H1 (cell line): ENCODE data around the gene AGBL1. TPM values are rescaled to one million over a fixed set of nuclear protein-coding genes. Genes with fewer than 3 reads are reported as not detected.

Experiments used
- CTCF ChIA-PET: fragments of 300-600 bp; sonication (Branson Sonifier 250); formaldehyde crosslinking; loops from one replicate; lab custom pipeline; 2021; ENCODE audit not compliant: partially characterized antibody; lab: Charles Lee
- POLR2A ChIA-PET: fragments of 300-600 bp; sonication (Branson Sonifier 250); formaldehyde crosslinking; loops from one replicate; lab custom pipeline; 2021; ENCODE audit warnings: inconsistent platforms; ENCODE audit not compliant: partially characterized antibody; lab: Charles Lee
- DNase-seq, 2 experiments: peaks; one replicate each; pipeline versions ENCODE4 v3.0.0 to v3.0.0-alpha.2; 2010 to 2022; ENCODE audit warnings: low spot score in 2 of 2, low read depth in 1 of 2, mixed read lengths in 1 of 2
- FAIRE-seq: peaks from 2 replicates; lab custom pipeline; 2011; peaks lifted over from hg19 to GRCh38; lab: Jason Lieb, UNC
- H2AFZ ChIP-seq: 2 replicates; pipeline ENCODE4 v1.8.1; 2012; ENCODE audit warnings: low read length, inconsistent platforms
- H2AK5ac ChIP-seq: 2 replicates; pipeline ENCODE4 v1.6.1; 2013; ENCODE audit warnings: low read depth, low read length
- H2BK120ac ChIP-seq: replicated peaks from 2 replicates; pipeline ENCODE3; 2013; ENCODE audit warnings: low read depth, low read length, inconsistent platforms
- H2BK12ac ChIP-seq: 2 replicates; pipeline ENCODE4 v1.6.1; 2013; ENCODE audit warnings: low read depth, low read length
- H2BK15ac ChIP-seq: 2 replicates; pipeline ENCODE4 v1.6.1; 2013; ENCODE audit warnings: low read length
- H2BK20ac ChIP-seq: 2 replicates; pipeline ENCODE4 v1.6.1; 2013; ENCODE audit warnings: low read length
- H2BK5ac ChIP-seq: 2 replicates; pipeline ENCODE4 v1.6.1; 2013; ENCODE audit warnings: low read depth, low read length
- H3K14ac ChIP-seq: 2 replicates; pipeline ENCODE4 v1.6.1; 2013; ENCODE audit warnings: inconsistent platforms; ENCODE audit not compliant: insufficient read length
- H3K18ac ChIP-seq: 2 replicates; pipeline ENCODE4 v1.6.1; 2013; ENCODE audit warnings: low read length; ENCODE audit errors: extremely low read depth
- H3K23ac ChIP-seq: 2 replicates; pipeline ENCODE4 v1.6.1; 2013; ENCODE audit warnings: inconsistent platforms; ENCODE audit not compliant: insufficient read length
- H3K23me2 ChIP-seq: 2 replicates; pipeline ENCODE4 v1.6.1; 2013; ENCODE audit warnings: low read depth, low read length
- H3K27ac ChIP-seq: 2 replicates; pipeline ENCODE4 v1.6.1; 2011; ENCODE audit warnings: low read depth, low read length, inconsistent platforms
- H3K27me3 ChIP-seq, 4 experiments: replicated peaks in 1 of 4; 1 replicate in 1 of 4; 2 replicates in 3 of 4; pipeline versions ENCODE4 v1.6.1 to v1.8.1; 2011 to 2013; ENCODE audit warnings: low read length in 3 of 4, mild to moderate bottlenecking in 3 of 4, inconsistent platforms in 2 of 4, mixed read lengths in 2 of 4, moderate library complexity in 1 of 4; ENCODE audit not compliant: control insufficient read depth in 3 of 4, insufficient read depth in 3 of 4; ENCODE audit errors: extremely low read depth in 1 of 4
- H3K36me3 ChIP-seq, 4 experiments: 2 replicates each; pipeline versions ENCODE4 v1.6.1 to v1.8.1; 2011 to 2013; ENCODE audit warnings: mild to moderate bottlenecking in 4 of 4, low read length in 3 of 4, moderate library complexity in 2 of 4, control low read depth in 1 of 4, inconsistent platforms in 1 of 4; ENCODE audit not compliant: insufficient read depth in 4 of 4, control insufficient read depth in 2 of 4
- H3K4ac ChIP-seq: replicated peaks from 2 replicates; pipeline ENCODE3; 2013; ENCODE audit warnings: low read length, low read depth, mixed read lengths, inconsistent platforms; ENCODE audit not compliant: insufficient read length
- H3K4me1 ChIP-seq, 4 experiments: replicated peaks in 1 of 4; 1 replicate in 1 of 4; 2 replicates in 3 of 4; pipeline versions ENCODE4 v1.6.1 to v1.8.1; 2011 to 2013; ENCODE audit warnings: low read length in 3 of 4, inconsistent platforms in 2 of 4, mixed read lengths in 1 of 4; ENCODE audit not compliant: insufficient read depth in 4 of 4, control insufficient read depth in 3 of 4
- H3K4me2 ChIP-seq, 2 experiments: 2 replicates each; pipeline versions ENCODE4 v1.6.1 to v1.8.1; 2011 to 2013; ENCODE audit warnings: low read depth in 2 of 2, low read length in 2 of 2, control low read depth in 1 of 2, inconsistent platforms in 1 of 2, mild to moderate bottlenecking in 1 of 2; ENCODE audit not compliant: insufficient read depth in 1 of 2
- H3K4me3 ChIP-seq, 4 experiments: fragments of 200-600, 300-600 bp in 1 of 4; sonication (generic), shearing (Covaris generic), sonication (Bioruptor Twin) in 1 of 4; 2 replicates each; pipeline versions ENCODE4 v1.5.1 to v1.8.1; 2011 to 2016; ENCODE audit warnings: low read length in 4 of 4, low read depth in 3 of 4, control low read depth in 2 of 4, inconsistent platforms in 2 of 4, mild to moderate bottlenecking in 2 of 4, mixed read lengths in 1 of 4, moderate library complexity in 1 of 4; ENCODE audit not compliant: insufficient read depth in 2 of 4; ENCODE audit errors: extremely low read depth in 1 of 4
- H3K56ac ChIP-seq: replicated peaks from 2 replicates; pipeline ENCODE3; 2013; ENCODE audit warnings: low read depth, mild to moderate bottlenecking, mixed read lengths, low read length, inconsistent platforms; ENCODE audit not compliant: insufficient read length
- H3K79me1 ChIP-seq: 2 replicates; pipeline ENCODE4 v1.6.1; 2013; ENCODE audit warnings: low read depth, low read length, control low read depth
- H3K79me2 ChIP-seq, 2 experiments: 2 replicates each; pipeline versions ENCODE4 v1.6.1 to v1.8.1; 2012 to 2013; ENCODE audit warnings: low read length in 2 of 2, mild to moderate bottlenecking in 2 of 2, inconsistent platforms in 1 of 2; ENCODE audit not compliant: insufficient read depth in 2 of 2, control insufficient read depth in 1 of 2
- H3K9ac ChIP-seq, 4 experiments: replicated peaks in 1 of 4; 1 replicate in 1 of 4; 2 replicates in 3 of 4; pipeline versions ENCODE4 v1.6.1 to v1.8.1; 2011 to 2013; ENCODE audit warnings: low read depth in 3 of 4, low read length in 3 of 4, control low read depth in 2 of 4, mild to moderate bottlenecking in 2 of 4, moderate library complexity in 2 of 4, inconsistent platforms in 1 of 4; ENCODE audit errors: extremely low read depth in 1 of 4
- H3K9me3 ChIP-seq, 2 experiments: 2 replicates each; pipeline versions ENCODE4 v1.6.1 to v1.8.1; 2012 to 2013; ENCODE audit warnings: mild to moderate bottlenecking in 2 of 2, moderate library complexity in 2 of 2, control low read depth in 1 of 2, inconsistent platforms in 1 of 2, low read depth in 1 of 2, low read length in 1 of 2, mixed read lengths in 1 of 2; ENCODE audit not compliant: insufficient read depth in 2 of 2
- H4K20me1 ChIP-seq, 2 experiments: replicated peaks in 1 of 2; 2 replicates each; pipeline versions ENCODE3 to v1.8.1; 2011 to 2013; ENCODE audit warnings: inconsistent platforms in 2 of 2, low read length in 2 of 2, mild to moderate bottlenecking in 1 of 2; ENCODE audit not compliant: insufficient read depth in 2 of 2, control insufficient read depth in 1 of 2
- H4K5ac ChIP-seq: 2 replicates; pipeline ENCODE4 v1.6.1; 2013; ENCODE audit warnings: low read length, low read depth, mixed read lengths, inconsistent platforms; ENCODE audit not compliant: insufficient read length
- H4K8ac ChIP-seq: 2 replicates; pipeline ENCODE4 v1.8.0; 2013; ENCODE audit warnings: mild to moderate bottlenecking, moderate library complexity, low read length, inconsistent platforms; ENCODE audit not compliant: insufficient read depth; ENCODE audit errors: extremely low read depth
- H4K91ac ChIP-seq: replicated peaks from 2 replicates; pipeline ENCODE3; 2013; ENCODE audit warnings: low read length, mixed read lengths, inconsistent platforms; ENCODE audit not compliant: insufficient read length
- POU5F1 ChIP-seq: IDR thresholded peaks from 2 replicates; pipeline ENCODE4 v1.6.1; 2011; ENCODE audit warnings: low read depth, mild to moderate bottlenecking, low read length, moderate library complexity
- TAF1 ChIP-seq: IDR thresholded peaks from 2 replicates; pipeline ENCODE4 v1.6.1; 2011; ENCODE audit warnings: mild to moderate bottlenecking, low read depth, low read length
- WGBS, 2 experiments: shearing (Covaris generic) in 1 of 2; methylation state at CpG; one replicate each; pipeline versions ENCODE4 v1.1.6 to v1.1.7; 2013 to 2015; ENCODE audit warnings: low lambda C conversion rate in 2 of 2, mixed read lengths in 2 of 2, inconsistent platforms in 1 of 2, low coverage in 1 of 2, missing lambda C conversion rate in 1 of 2; ENCODE audit not compliant: insufficient replicate concordance in 2 of 2, insufficient coverage in 1 of 2, insufficient read length in 1 of 2; ENCODE audit errors: extremely low coverage in 1 of 2, missing lambda C conversion rate in 1 of 2; 5-methylcytosine and 5-hydroxymethylcytosine counted together
- polyA plus RNA-seq, 7 experiments: library from polyadenylated mRNA; depleted of rRNA in 3 of 7; stranded (reverse) in 5 of 7; unstranded in 2 of 7; fragments of >200 nt in 5 of 7; fragments of 200-250 nt in 2 of 7; gene quantifications; 1 replicate in 5 of 7; 2 replicates in 1 of 7; 4 replicates in 1 of 7; pipeline versions ENCODE4 v1.2.1 to v1.2.3, GENCODE V29; 2011 to 2013; ENCODE audit warnings: missing spikeins in 2 of 7, mixed read lengths in 2 of 7
- total RNA-seq: library from RNA; stranded (reverse); fragmentation: NEBNext Ultra II Directional; extraction: Animal tissue kit (Norgen Biotek cat#: 25700); gene quantifications from 2 replicates; pipeline ENCODE4 v1.2.1, GENCODE V29; 2021

The AGBL1 gene
- total and polyA plus RNA-seq, 2 of the 8 experiments (the other 6 are each of a cell fraction or from before 2014, with no cell fraction given): not detected

DNA sequence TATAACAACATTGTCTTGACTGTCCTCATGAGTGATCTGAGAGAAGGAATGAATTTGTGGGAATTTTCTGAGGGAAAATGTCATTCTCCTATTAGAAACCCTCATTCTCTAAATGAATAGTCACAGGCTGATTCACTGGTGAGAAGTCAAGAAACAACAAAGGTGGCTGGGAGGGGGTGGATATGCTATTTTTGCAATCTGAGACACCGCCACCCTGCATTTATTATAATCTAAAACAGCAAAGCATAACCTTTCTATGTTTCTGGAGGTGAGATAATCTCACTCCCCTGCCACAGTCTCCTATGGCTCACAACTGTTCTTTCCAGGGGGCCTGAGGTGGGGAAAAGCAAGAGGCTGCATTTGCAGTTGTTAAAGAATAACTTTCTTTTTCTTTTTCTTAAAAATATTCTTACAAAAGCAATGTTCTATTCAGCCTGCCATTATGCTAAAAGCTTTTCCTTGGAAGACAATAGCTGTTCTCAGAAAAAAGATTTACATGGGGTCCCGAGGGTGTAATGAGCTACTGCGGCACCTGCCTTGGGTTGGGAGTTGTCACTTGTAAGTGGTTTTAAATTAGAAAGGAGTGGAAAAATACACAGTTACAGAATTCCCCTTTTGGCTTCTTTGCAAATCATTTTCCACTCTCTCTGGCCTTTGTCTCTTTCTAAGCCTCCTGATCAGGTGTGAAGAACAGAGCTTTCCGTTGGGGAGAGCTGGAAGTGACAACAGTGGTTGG is 220.9 kb downstream of the AGBL1 start:
- DNase-seq: no peak

More for the DNA sequence above, 220.9 kb downstream of the AGBL1 start:
- H3K79me2 ChIP-seq: no peaks in the 10 kb centered on the region
- H3K4me1 ChIP-seq: peaks cover 0 to 17% (median 7%) of the 10 kb centered on the region in 4 experiments; a peak in 4 of 7 replicates
- no peaks in the 10 kb centered on the region for H4K20me1 ChIP-seq
- H3K23me2 ChIP-seq: no peaks in the 10 kb centered on the region
- CTCF ChIA-PET: interaction anchor here (0.9 kb wide), 2 partner anchors 67 to 69 kb away, joined by 3 to 4 read pairs; no protein-coding TSS in a partner anchor
- H3K9me3 ChIP-seq: no peaks in the 10 kb centered on the region
- H3K18ac ChIP-seq: no peak overlapping the region; the same call in 1 of the 2 replicates
- no peaks in the 10 kb centered on the region for H3K27me3 ChIP-seq
- no peak for FAIRE-seq
- no peak overlapping the region for H2BK20ac ChIP-seq
- no peak overlapping the region for H4K5ac ChIP-seq
- H3K36me3 ChIP-seq: no peaks in the 10 kb centered on the region
- TF ChIP-seq TAF1 (no peak), POU5F1 (no peak)
- H3K27ac ChIP-seq: peak overlapping the region; percentile 29; the same call in 1 of the 2 replicates
- H2AFZ ChIP-seq: no peak overlapping the region
- no peak overlapping the region for H2BK5ac ChIP-seq
- H4K8ac ChIP-seq: no peak overlapping the region
- peak overlapping the region in 1 of 2 experiments; percentile 11; a peak in 1 of 4 replicates for H3K4me2 ChIP-seq
- H4K91ac ChIP-seq: no peak overlapping the region
- no peak overlapping the region for H3K56ac ChIP-seq
- 48% methylated on average over 4 of the region's 4 CpGs; no CpG with 5 or more reads in 1 of the 2 experiments for WGBS, 2 experiments
- H3K79me1 ChIP-seq: no peaks in the 10 kb centered on the region
- no peak overlapping the region for H3K23ac ChIP-seq
- no peak overlapping the region for H3K4ac ChIP-seq
- no peak overlapping the region for H3K9ac ChIP-seq
- H3K14ac ChIP-seq: no peak overlapping the region
- peak overlapping the region in 1 of 4 experiments; percentile 15; a peak in 1 of 8 replicates for H3K4me3 ChIP-seq
- POLR2A ChIA-PET: interaction anchor here (0.6 kb wide), 1 partner anchor 104 kb away, joined by 3 read pairs; no protein-coding TSS in a partner anchor
- H2BK15ac ChIP-seq: no peak overlapping the region
- H2BK12ac ChIP-seq: no peak overlapping the region
- H2BK120ac ChIP-seq: no peak overlapping the region
- no peak overlapping the region for H2AK5ac ChIP-seq
